H9 (cell line): ENCODE data around the gene GABBR2. TPM values are rescaled to one million over a fixed set of nuclear protein-coding genes. Genes with fewer than 3 reads are reported as not detected.

Source experiments
- DNase-seq: peaks from one replicate; pipeline ENCODE4 v3.0.0-alpha.2; 2017
- H2AFZ ChIP-seq: one replicate; pipeline ENCODE4 v1.6.1; 2013; ENCODE audit warnings: mild to moderate bottlenecking, low read length, control low read depth, moderate library complexity
- H2AK5ac ChIP-seq: 2 replicates; pipeline ENCODE4 v1.6.1; 2013; ENCODE audit warnings: low read length, control low read depth, mixed read lengths; ENCODE audit not compliant: insufficient read length
- H2BK120ac ChIP-seq: one replicate; pipeline ENCODE4 v1.6.1; 2013; ENCODE audit warnings: low read depth, mild to moderate bottlenecking, low read length, control low read depth, inconsistent platforms; ENCODE audit not compliant: poor library complexity, severe bottlenecking
- H2BK12ac ChIP-seq: 2 replicates; pipeline ENCODE4 v1.6.1; 2013; ENCODE audit warnings: low read length, control low read depth, mixed read lengths, low read depth; ENCODE audit not compliant: insufficient read length
- H2BK15ac ChIP-seq: 2 replicates; pipeline ENCODE4 v1.6.1; 2013; ENCODE audit warnings: low read depth, low read length, control low read depth
- H2BK20ac ChIP-seq: one replicate; pipeline ENCODE4 v1.6.1; 2013; ENCODE audit warnings: low read depth, mild to moderate bottlenecking, low read length, control low read depth, inconsistent platforms; ENCODE audit not compliant: poor library complexity, severe bottlenecking
- H2BK5ac ChIP-seq: 2 replicates; pipeline ENCODE4 v1.6.1; 2013; ENCODE audit warnings: low read length, control low read depth, mixed read lengths; ENCODE audit not compliant: insufficient read length
- H3K14ac ChIP-seq: 2 replicates; pipeline ENCODE4 v1.6.1; 2013; ENCODE audit warnings: low read length, control low read depth; ENCODE audit not compliant: insufficient read depth
- H3K18ac ChIP-seq: 2 replicates; pipeline ENCODE4 v1.6.1; 2013; ENCODE audit warnings: low read depth, mild to moderate bottlenecking, mixed read lengths, low read length, control low read depth; ENCODE audit not compliant: insufficient read length
- H3K23ac ChIP-seq: 2 replicates; pipeline ENCODE4 v1.6.1; 2013; ENCODE audit warnings: low read length, control low read depth, mixed read lengths, low read depth; ENCODE audit not compliant: insufficient read length
- H3K23me2 ChIP-seq: 2 replicates; pipeline ENCODE4 v1.6.1; 2013; ENCODE audit warnings: low read depth, mild to moderate bottlenecking, mixed read lengths, low read length, control low read depth; ENCODE audit not compliant: insufficient read length, poor library complexity, severe bottlenecking
- H3K27ac ChIP-seq: 2 replicates; pipeline ENCODE4 v1.5.1; 2013; ENCODE audit warnings: low read length, control low read depth, mixed read lengths, low read depth; ENCODE audit not compliant: insufficient read length
- H3K27me3 ChIP-seq: 2 replicates; pipeline ENCODE4 v1.6.1; 2013; ENCODE audit warnings: low read length, control low read depth, inconsistent platforms; ENCODE audit not compliant: insufficient read depth
- H3K4ac ChIP-seq: 2 replicates; pipeline ENCODE4 v1.6.1; 2013; ENCODE audit warnings: low read depth, mild to moderate bottlenecking, control low read depth, inconsistent platforms, low read length, moderate library complexity
- H3K4me1 ChIP-seq: 2 replicates; pipeline ENCODE4 v1.6.1; 2013; ENCODE audit warnings: low read length, control low read depth, inconsistent platforms; ENCODE audit not compliant: insufficient read depth
- H3K4me2 ChIP-seq: 2 replicates; pipeline ENCODE4 v1.6.1; 2013; ENCODE audit warnings: low read length, control low read depth, mixed read lengths; ENCODE audit not compliant: insufficient read length, insufficient read depth
- H3K56ac ChIP-seq: 2 replicates; pipeline ENCODE4 v1.6.1; 2013; ENCODE audit warnings: low read depth, mild to moderate bottlenecking, mixed read lengths, low read length, control low read depth; ENCODE audit not compliant: insufficient read length
- H3K79me1 ChIP-seq: 2 replicates; pipeline ENCODE4 v1.6.1; 2013; ENCODE audit warnings: low read depth, mild to moderate bottlenecking, moderate library complexity, low read length, control low read depth, inconsistent platforms; ENCODE audit not compliant: insufficient read depth, poor library complexity, severe bottlenecking
- H3K79me2 ChIP-seq: 2 replicates; pipeline ENCODE4 v1.6.1; 2013; ENCODE audit warnings: low read length, control low read depth, inconsistent platforms; ENCODE audit not compliant: insufficient read depth
- H3K9ac ChIP-seq: 2 replicates; pipeline ENCODE4 v1.6.1; 2013; ENCODE audit warnings: low read length, control low read depth, mixed read lengths; ENCODE audit not compliant: insufficient read length; ENCODE audit errors: extremely low read depth
- H3K9me3 ChIP-seq: one replicate; pipeline ENCODE4 v1.6.1; 2013; ENCODE audit warnings: low read depth, low read length, inconsistent platforms; ENCODE audit not compliant: control insufficient read depth
- H3T11ph ChIP-seq: one replicate; pipeline ENCODE4 v1.6.1; 2013; ENCODE audit warnings: mild to moderate bottlenecking, low read length, control low read depth, inconsistent platforms
- H4K20me1 ChIP-seq: one replicate; pipeline ENCODE4 v1.6.1; 2013; ENCODE audit not compliant: control insufficient read depth, insufficient read length, insufficient read depth
- H4K5ac ChIP-seq: 2 replicates; pipeline ENCODE4 v1.6.1; 2013; ENCODE audit warnings: low read depth, mild to moderate bottlenecking, mixed read lengths, low read length, control low read depth; ENCODE audit not compliant: insufficient read length
- H4K8ac ChIP-seq: replicated peaks from 2 replicates; pipeline ENCODE4 v1.6.1; 2013; ENCODE audit warnings: low read length, control low read depth, mixed read lengths, low read depth; ENCODE audit not compliant: insufficient read length
- H4K91ac ChIP-seq: 2 replicates; pipeline ENCODE4 v1.6.1; 2013; ENCODE audit warnings: low read depth, mild to moderate bottlenecking, moderate library complexity, mixed read lengths, low read length, control low read depth; ENCODE audit not compliant: insufficient read length
- H3K27ac Mint-ChIP-seq, 3 experiments: 2 replicates in 2 of 3; 3 replicates in 1 of 3; pipeline ENCODE4 v1.8.0; 2020 to 2021; ENCODE audit warnings: mixed read lengths in 3 of 3, mild to moderate bottlenecking in 1 of 3, moderate library complexity in 1 of 3
- H3K27me3 Mint-ChIP-seq: 2 replicates; pipeline ENCODE4 v1.8.0; 2021; ENCODE audit warnings: low read depth, mild to moderate bottlenecking, moderate library complexity, mixed read lengths
- H3K36me3 Mint-ChIP-seq, 3 experiments: 2 replicates in 2 of 3; 3 replicates in 1 of 3; pipeline ENCODE4 v1.8.0; 2020 to 2021; ENCODE audit warnings: low read depth in 3 of 3, mixed read lengths in 3 of 3; ENCODE audit not compliant: insufficient read depth in 1 of 3
- H3K4me1 Mint-ChIP-seq, 2 experiments: 2 replicates each; pipeline ENCODE4 v1.8.0; 2020; ENCODE audit warnings: mixed read lengths in 2 of 2
- H3K4me3 Mint-ChIP-seq, 2 experiments: 2 replicates in 1 of 2; 3 replicates in 1 of 2; pipeline ENCODE4 v1.8.0; 2020 to 2021; ENCODE audit warnings: mild to moderate bottlenecking in 2 of 2, mixed read lengths in 2 of 2, moderate library complexity in 1 of 2
- H3K9me3 Mint-ChIP-seq, 2 experiments: 2 replicates in 1 of 2; 3 replicates in 1 of 2; pipeline ENCODE4 v1.8.0; 2020; ENCODE audit warnings: mild to moderate bottlenecking in 2 of 2, mixed read lengths in 2 of 2, moderate library complexity in 1 of 2
- WGBS: extraction: QIAGEN DNeasy Blood & Tissue Kit; methylation state at CpG from one replicate; pipeline ENCODE4 v1.1.7; 2013; ENCODE audit warnings: missing lambda C conversion rate, low lambda C conversion rate, mixed read lengths; ENCODE audit not compliant: insufficient read length; ENCODE audit errors: extremely low coverage; 5-methylcytosine and 5-hydroxymethylcytosine counted together
- total RNA-seq: library from RNA; stranded (reverse); gene quantifications from 2 replicates; pipeline ENCODE4 v1.2.1, GENCODE V29; 2021
- TF ChIP-seq, protein P1 (sequence below): fragments of 200-600 bp; sonication (generic); conservative IDR thresholded peaks from 3 replicates; pipeline ENCODE4 v1.8.0; 2021; ENCODE audit warnings: antibody characterized with exemption, mild to moderate bottlenecking

The GABBR2 gene
- total RNA-seq, 1 experiment from 2014 or later = 0.66 TPM

- Histone ChIP-seq H3K9me3 (no peaks in the 10 kb centered on the region), H2BK15ac (no peak overlapping the region), H3K4me2 (no peak overlapping the region), H3K23ac (no peak overlapping the region), H2AFZ (no peak overlapping the region), H2BK12ac (no peak overlapping the region), H2BK5ac (no peak overlapping the region), H4K20me1 (no peaks in the 10 kb centered on the region), H3K27me3 (no peaks in the 10 kb centered on the region), H3K79me2 (no peaks in the 10 kb centered on the region), H3K18ac (no peak overlapping the region), H3K56ac (no peak overlapping the region), H3K14ac (no peak overlapping the region), H2BK120ac (no peak overlapping the region), H3K79me1 (no peaks in the 10 kb centered on the region), H4K91ac (no peak overlapping the region), H3K23me2 (no peaks in the 10 kb centered on the region), H3T11ph (no peak overlapping the region), H3K4me1 (peaks cover 1% of the 10 kb centered on the region; the same call in 1 of the 2 replicates), H4K5ac (no peak overlapping the region), H4K8ac (no peak overlapping the region), H3K9ac (no peak overlapping the region), H3K27ac (no peak overlapping the region), H3K4ac (no peak overlapping the region), H2BK20ac (no peak overlapping the region), H2AK5ac (no peak overlapping the region)
- TF ChIP-seq, protein P1, sequence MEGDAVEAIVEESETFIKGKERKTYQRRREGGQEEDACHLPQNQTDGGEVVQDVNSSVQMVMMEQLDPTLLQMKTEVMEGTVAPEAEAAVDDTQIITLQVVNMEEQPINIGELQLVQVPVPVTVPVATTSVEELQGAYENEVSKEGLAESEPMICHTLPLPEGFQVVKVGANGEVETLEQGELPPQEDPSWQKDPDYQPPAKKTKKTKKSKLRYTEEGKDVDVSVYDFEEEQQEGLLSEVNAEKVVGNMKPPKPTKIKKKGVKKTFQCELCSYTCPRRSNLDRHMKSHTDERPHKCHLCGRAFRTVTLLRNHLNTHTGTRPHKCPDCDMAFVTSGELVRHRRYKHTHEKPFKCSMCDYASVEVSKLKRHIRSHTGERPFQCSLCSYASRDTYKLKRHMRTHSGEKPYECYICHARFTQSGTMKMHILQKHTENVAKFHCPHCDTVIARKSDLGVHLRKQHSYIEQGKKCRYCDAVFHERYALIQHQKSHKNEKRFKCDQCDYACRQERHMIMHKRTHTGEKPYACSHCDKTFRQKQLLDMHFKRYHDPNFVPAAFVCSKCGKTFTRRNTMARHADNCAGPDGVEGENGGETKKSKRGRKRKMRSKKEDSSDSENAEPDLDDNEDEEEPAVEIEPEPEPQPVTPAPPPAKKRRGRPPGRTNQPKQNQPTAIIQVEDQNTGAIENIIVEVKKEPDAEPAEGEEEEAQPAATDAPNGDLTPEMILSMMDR = no peak
- Mint-ChIP-seq H3K4me3 (no peak overlapping the region), H3K27me3 (no peaks in the 10 kb centered on the region; the same call in 1 of the 2 replicates), H3K4me1 (peaks cover 7 to 8% of the 10 kb centered on the region in 2 experiments), H3K9me3 (peaks cover 3 to 9% of the 10 kb centered on the region in 2 experiments; a peak in 4 of 5 replicates), H3K36me3 (peaks cover 0 to 2% (median 0%) of the 10 kb centered on the region in 3 experiments; a peak in 2 of 7 replicates), H3K27ac (no peak overlapping the region)
- WGBS = no CpG with 5 or more reads among the region's 2 CpGs
- no peak for DNase-seq
Measured at GRCh38 chr9:98450496-98450895, 258.2 kb downstream of the GABBR2 start.
